K562 (cell line): ENCODE data around the gene EMC6. TPM values are rescaled to one million over a fixed set of nuclear protein-coding genes. Genes with fewer than 3 reads are reported as not detected.

Experiments used
- ATAC-seq: fragments of 200-7000 bp; cut with Tn5 transposase; 3 replicates; pipeline ENCODE4 v1.9.1; 2020; ENCODE audit warnings: moderate library complexity
- BruUV-seq: library from RNA; stranded (reverse); fragments of 400-500 nt; replicated peaks from 2 replicates; lab custom pipeline; 2021; lab: Mats Ljungman, UMichigan
- CTCF ChIA-PET: fragments of 300-600 bp; formaldehyde crosslinking; extraction: SDS; loops from one replicate; lab custom pipeline; 2021; ENCODE audit warnings: low intra/inter-chr PET ratio; lab: Yijun Ruan, JAX
- POLR2A ChIA-PET: fragments of 300-600, 350-650 bp; sonication (Branson Sonifier 250); formaldehyde crosslinking; extraction: SDS; loops from one replicate; lab custom pipeline; 2021; ENCODE audit warnings: antibody characterized with exemption, inconsistent platforms; lab: Yijun Ruan, JAX
- DNase-seq, 4 experiments: peaks; one replicate each; pipeline versions ENCODE4 v3.0.0 to v3.0.0-alpha.2; 2011 to 2018; ENCODE audit warnings: low spot score in 3 of 4, mixed read lengths in 3 of 4; ENCODE audit errors: extremely low read depth in 1 of 4
- FAIRE-seq: peaks from 2 replicates; lab custom pipeline; 2011; peaks lifted over from hg19 to GRCh38; lab: Jason Lieb, UNC
- H2AFZ ChIP-seq: 2 replicates; pipeline ENCODE4 v1.6.0; 2011; ENCODE audit warnings: low read depth, low read length, control low read depth, inconsistent platforms
- H3K27ac ChIP-seq: fragments of 200-600 bp; 3 replicates; pipeline ENCODE4 v1.8.0; 2011; ENCODE audit warnings: low read depth, mild to moderate bottlenecking, control low read depth, inconsistent platforms, low read length, moderate library complexity, mixed read lengths; ENCODE audit errors: extremely low read depth
- H3K27me3 ChIP-seq, 2 experiments: fragments of 300-600 bp in 1 of 2; 2 replicates in 1 of 2; 3 replicates in 1 of 2; pipeline versions ENCODE4 v1.6.0 to v1.8.0; 2011; ENCODE audit warnings: inconsistent platforms in 2 of 2, low read length in 2 of 2, mild to moderate bottlenecking in 1 of 2, mixed read lengths in 1 of 2, moderate library complexity in 1 of 2; ENCODE audit not compliant: control insufficient read depth in 2 of 2, insufficient read depth in 2 of 2
- H3K36me3 ChIP-seq: fragments of 300-600 bp; 3 replicates; pipeline ENCODE4 v1.8.0; 2011; ENCODE audit warnings: mild to moderate bottlenecking, low read length, inconsistent platforms; ENCODE audit not compliant: control insufficient read depth, insufficient read depth
- H3K4me1 ChIP-seq, 2 experiments: fragments of 200-600 bp in 1 of 2; replicated peaks in 1 of 2; 2 replicates in 1 of 2; 3 replicates in 1 of 2; pipeline versions ENCODE4 v1.5.1 to v1.8.0; 2011; ENCODE audit warnings: inconsistent platforms in 2 of 2, low read length in 2 of 2, mild to moderate bottlenecking in 1 of 2, mixed read lengths in 1 of 2, moderate library complexity in 1 of 2; ENCODE audit not compliant: control insufficient read depth in 2 of 2, insufficient read depth in 2 of 2
- H3K4me2 ChIP-seq: 2 replicates; pipeline ENCODE4 v1.6.1; 2011; ENCODE audit warnings: low read length, control low read depth, inconsistent platforms, mixed read lengths; ENCODE audit not compliant: insufficient read depth
- H3K4me3 ChIP-seq: fragments of 200-600 bp; sonication (generic), shearing (Covaris generic); 2 replicates; pipeline ENCODE4 v1.5.1; 2016; ENCODE audit warnings: control low read depth, inconsistent platforms
- H3K79me2 ChIP-seq: fragments of 200-600 bp; 3 replicates; pipeline ENCODE4 v1.8.0; 2011; ENCODE audit warnings: low read length, inconsistent platforms; ENCODE audit not compliant: control insufficient read depth, insufficient read depth
- H3K9ac ChIP-seq, 2 experiments: 2 replicates each; pipeline versions ENCODE4 v1.6.0 to v1.6.1; 2011; ENCODE audit warnings: low read depth in 2 of 2, low read length in 2 of 2, control low read depth in 1 of 2, inconsistent platforms in 1 of 2, mild to moderate bottlenecking in 1 of 2, mixed read lengths in 1 of 2; ENCODE audit not compliant: insufficient read depth in 1 of 2
- H3K9me1 ChIP-seq: one replicate; pipeline ENCODE4 v1.6.0; 2011; ENCODE audit warnings: inconsistent platforms, mild to moderate bottlenecking, low read length, moderate library complexity; ENCODE audit not compliant: control insufficient read depth, insufficient read depth
- H3K9me3 ChIP-seq: replicated peaks from 2 replicates; pipeline ENCODE4 v1.5.1; 2011; ENCODE audit warnings: low read depth, low read length, inconsistent platforms; ENCODE audit not compliant: control insufficient read depth, insufficient read depth
- H4K20me1 ChIP-seq: replicated peaks from 2 replicates; pipeline ENCODE4 v1.6.1; 2011; ENCODE audit warnings: low read length, inconsistent platforms, mixed read lengths; ENCODE audit not compliant: control insufficient read depth, insufficient read depth
- BRF2 ChIP-seq: IDR thresholded peaks from 3 replicates; pipeline ENCODE4 v1.6.1; 2011; ENCODE audit warnings: borderline replicate concordance, mild to moderate bottlenecking; ENCODE audit not compliant: insufficient read length, insufficient read depth
- GABPA ChIP-seq: fragments of 200-800 bp; sonication (Bioruptor generic); conservative IDR thresholded peaks from 2 replicates; pipeline ENCODE4 v1.6.1; 2016; ENCODE audit warnings: low read depth, missing genetic modification characterization, missing compliant biosample characterization
- LEF1 ChIP-seq: fragments of 450-650 bp; IDR thresholded peaks from 2 replicates; pipeline ENCODE4 v1.6.1; 2016; ENCODE audit warnings: mild to moderate bottlenecking
- POLR2A ChIP-seq: fragments of 450-650 bp; conservative IDR thresholded peaks from 2 replicates; pipeline ENCODE4 v1.6.1; 2016
- TCFL5 ChIP-seq: fragments of 250-450 bp; sonication (Bioruptor Pico); conservative IDR thresholded peaks from 2 replicates; pipeline ENCODE4 v1.6.1; 2021; ENCODE audit warnings: mild to moderate bottlenecking, moderate library complexity, matching md5 sums
- TOE1 ChIP-seq, 2 experiments: fragments of 450-650 bp in 1 of 2; sonication (generic) in 1 of 2; formaldehyde crosslinking in 1 of 2; IDR thresholded peaks; 2 replicates each; pipeline versions ENCODE4 v1.7.1 to v1.8.0; 2016 to 2022; ENCODE audit warnings: borderline replicate concordance in 2 of 2, mild to moderate bottlenecking in 2 of 2, antibody characterized with exemption in 1 of 2, inconsistent platforms in 1 of 2, low read depth in 1 of 2, missing genetic modification reagents in 1 of 2, moderate library complexity in 1 of 2
- ZHX1 ChIP-seq: fragments of 150-350 bp; conservative IDR thresholded peaks from 2 replicates; pipeline ENCODE4 v1.6.1; 2014; ENCODE audit warnings: low read length
- ZNF764 ChIP-seq: fragments of 250-450 bp; sonication (Bioruptor Pico); IDR thresholded peaks from 2 replicates; pipeline ENCODE4 v1.4.0; 2020; ENCODE audit warnings: low read depth, mild to moderate bottlenecking, moderate library complexity
- WGBS: fragments of 100-300 bp; shearing (Covaris generic); methylation state at CpG from one replicate; pipeline ENCODE4 v1.1.6; 2016; ENCODE audit warnings: low coverage, mixed read lengths; ENCODE audit not compliant: insufficient coverage; ENCODE audit errors: missing lambda C conversion rate; 5-methylcytosine and 5-hydroxymethylcytosine counted together
- in situ Hi-C: fragments of 300-500 bp; cut with MboI; formaldehyde crosslinking; loops from 4 replicates; pipeline ENCODE4 v1.15.0; 2018; ENCODE audit warnings: inconsistent platforms, mixed read lengths
- intact Hi-C: fragments of 100-400 bp; cut with micrococcal nuclease; formaldehyde crosslinking; loops from 2 replicates; pipeline ENCODE4 v1.14.2; 2022
- polyA plus RNA-seq, 8 experiments: library from polyadenylated mRNA; depleted of rRNA in 4 of 8; stranded (reverse) in 5 of 8; unstranded in 3 of 8; fragments of >200 nt; fragmentation: Nextera tagmentation in 2 of 8; fragmentation: Illumina TruSeq in 1 of 8; extraction: Ambion mirVana in 2 of 8; extraction: Trizol in 1 of 8; gene quantifications; 2 replicates each; pipeline versions ENCODE4 v1.2.1 to v1.2.3, GENCODE V29; 2011 to 2014; ENCODE audit warnings: inconsistent platforms in 1 of 8, missing spikeins in 1 of 8
- total RNA-seq, 7 experiments: library from RNA; depleted of rRNA in 6 of 7; stranded (reverse); fragments of >200 nt in 6 of 7; fragmentation: Illumina TruSeq in 2 of 7; extraction: Trizol in 2 of 7; gene quantifications; 2 replicates each; pipeline versions ENCODE4 v1.2.1 to v1.2.3, GENCODE V29; 2011 to 2021; ENCODE audit warnings: low replicate concordance in 1 of 7
- TF ChIP-seq, protein P1 (sequence below): IDR thresholded peaks from 2 replicates; pipeline ENCODE4 v1.6.1; 2016; ENCODE audit warnings: missing genetic modification characterization, missing compliant biosample characterization
- TF ChIP-seq, protein P2 (sequence below): fragments of 250-450 bp; sonication (Bioruptor Pico); IDR thresholded peaks from 2 replicates; pipeline ENCODE4 v1.8.0; 2022; ENCODE audit warnings: inconsistent platforms, mild to moderate bottlenecking, moderate library complexity, borderline replicate concordance

EMC6 gene
- total and polyA plus RNA-seq, 9 of the 15 experiments (the other 6 are each of a cell fraction or from before 2014, with no cell fraction given), result 2.9 to 136 (median 24.9) TPM

DNA sequence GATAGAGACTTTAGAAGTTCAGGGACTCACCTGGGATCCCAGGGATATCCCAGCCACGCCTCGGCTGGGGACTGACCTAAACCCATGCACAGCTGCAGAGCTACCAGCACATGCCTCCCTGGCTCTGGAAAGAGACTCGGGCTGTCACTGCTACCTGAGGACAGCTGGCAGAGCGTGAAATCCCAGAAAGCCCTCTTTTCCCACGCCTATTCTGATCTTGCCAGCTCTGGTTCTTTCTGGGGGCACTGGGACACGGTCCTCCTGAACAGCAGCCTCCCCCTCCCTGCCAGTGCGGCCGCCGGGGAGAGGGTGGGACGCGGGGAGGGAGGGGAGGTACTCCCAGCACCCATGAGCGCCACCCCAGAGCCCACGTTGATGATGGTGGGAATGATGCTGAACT, 16.6 kb downstream of the EMC6 start (continued):
- TF ChIP-seq BRF2 (no peak), POLR2A (no peak), GABPA (tag) (no peak)

GRCh38 chr17:3688027-3688553, 19.5 kb downstream of the EMC6 start:
- Histone ChIP-seq H3K79me2 (no peaks in the 10 kb centered on the region), H3K27me3 (no peaks in the 10 kb centered on the region), H3K9me1 (no peaks in the 10 kb centered on the region), H2AFZ (no peak overlapping the region), H3K4me3 (no peak overlapping the region), H3K4me1 (peaks cover 0 to 28% of the 10 kb centered on the region in 2 experiments; a peak in 2 of 5 replicates), H3K27ac (no peak overlapping the region), H3K9me3 (no peaks in the 10 kb centered on the region), H3K36me3 (no peaks in the 10 kb centered on the region), H3K9ac (no peak overlapping the region), H4K20me1 (no peaks in the 10 kb centered on the region), H3K4me2 (no peak overlapping the region)
- CTCF ChIA-PET, result no interaction called here
- in situ Hi-C loops (no loop called here), intact Hi-C loops (loop anchor here (10.0 kb wide), 1 partner anchor 643 kb away; no protein-coding TSS in a partner anchor)
- DNase-seq (peak in 2 of 4 experiments; percentile 33), ATAC-seq (peak; percentile 72), FAIRE-seq (no peak)
- 11% methylated on average over 12 of the region's 19 CpGs for WGBS
- BruUV-seq, result no TSS peak
- POLR2A ChIA-PET, result interaction anchor here (0.6 kb wide), 1 partner anchor 14 kb away, joined by 3 read pairs; no protein-coding TSS in a partner anchor
- TF ChIP-seq TOE1 (IDR thresholded peaks at IDR 0.05; ENCODE audit: borderline replicate concordance), result no peak
- no peak for TF ChIP-seq TOE1 (CRISPR knock-in tag; IDR thresholded peaks at IDR 0.05; ENCODE audit: borderline replicate concordance, low read depth)
- TF ChIP-seq ZNF764 (CRISPR knock-in tag), result no peak
- TF ChIP-seq, protein P1, sequence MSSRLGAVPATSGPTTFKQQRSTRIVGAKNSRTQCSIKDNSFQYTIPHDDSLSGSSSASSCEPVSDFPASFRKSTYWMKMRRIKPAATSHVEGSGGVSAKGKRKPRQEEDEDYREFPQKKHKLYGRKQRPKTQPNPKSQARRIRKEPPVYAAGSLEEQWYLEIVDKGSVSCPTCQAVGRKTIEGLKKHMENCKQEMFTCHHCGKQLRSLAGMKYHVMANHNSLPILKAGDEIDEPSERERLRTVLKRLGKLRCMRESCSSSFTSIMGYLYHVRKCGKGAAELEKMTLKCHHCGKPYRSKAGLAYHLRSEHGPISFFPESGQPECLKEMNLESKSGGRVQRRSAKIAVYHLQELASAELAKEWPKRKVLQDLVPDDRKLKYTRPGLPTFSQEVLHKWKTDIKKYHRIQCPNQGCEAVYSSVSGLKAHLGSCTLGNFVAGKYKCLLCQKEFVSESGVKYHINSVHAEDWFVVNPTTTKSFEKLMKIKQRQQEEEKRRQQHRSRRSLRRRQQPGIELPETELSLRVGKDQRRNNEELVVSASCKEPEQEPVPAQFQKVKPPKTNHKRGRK (tag), result no peak
- TF ChIP-seq LEF1, result no peak
- TF ChIP-seq, protein P2, sequence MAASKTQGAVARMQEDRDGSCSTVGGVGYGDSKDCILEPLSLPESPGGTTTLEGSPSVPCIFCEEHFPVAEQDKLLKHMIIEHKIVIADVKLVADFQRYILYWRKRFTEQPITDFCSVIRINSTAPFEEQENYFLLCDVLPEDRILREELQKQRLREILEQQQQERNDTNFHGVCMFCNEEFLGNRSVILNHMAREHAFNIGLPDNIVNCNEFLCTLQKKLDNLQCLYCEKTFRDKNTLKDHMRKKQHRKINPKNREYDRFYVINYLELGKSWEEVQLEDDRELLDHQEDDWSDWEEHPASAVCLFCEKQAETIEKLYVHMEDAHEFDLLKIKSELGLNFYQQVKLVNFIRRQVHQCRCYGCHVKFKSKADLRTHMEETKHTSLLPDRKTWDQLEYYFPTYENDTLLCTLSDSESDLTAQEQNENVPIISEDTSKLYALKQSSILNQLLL, result no peak
- TF ChIP-seq ZHX1, result no peak
- TF ChIP-seq TCFL5 (CRISPR knock-in tag), result no peak
